ENCODE measurements around the gene ZNF195.

Gene ZNF195

GRCh38 chr11:3368199-3368598 is 10.7 kb downstream of the ZNF195 start:
- TF ChIP-seq CTCF (IDR thresholded peaks at IDR 0.05; ENCODE audit: control insufficient read depth, insufficient read depth, low read depth, low read length, missing control alignments), result no peak
- no peak overlapping the region for H3K4me3 ChIP-seq (ENCODE audit: control insufficient read depth, low read depth, low read length)
- no peak for DNase-seq (ENCODE audit: low read depth)

GRCh38 chr11:3367221-3367620 is 11.7 kb downstream of the ZNF195 start:
- TF ChIP-seq CTCF (IDR thresholded peaks at IDR 0.05; ENCODE audit: control insufficient read depth, insufficient read depth, low read depth, low read length, missing control alignments), result no peak
- DNase-seq (ENCODE audit: low read depth), result no peak
- H3K4me3 ChIP-seq (ENCODE audit: control insufficient read depth, low read depth, low read length), result no peak overlapping the region

GRCh38 chr11:3359092-3359824 is 19.7 kb downstream of the ZNF195 start:
- no peak for TF ChIP-seq CTCF (IDR thresholded peaks at IDR 0.05; ENCODE audit: control insufficient read depth, insufficient read depth, low read depth, low read length, missing control alignments)
- no peak overlapping the region for H3K4me3 ChIP-seq (ENCODE audit: control insufficient read depth, low read depth, low read length)
- no peak for DNase-seq (ENCODE audit: low read depth)

GRCh38 chr11:3357994-3358676 is 20.8 kb downstream of the ZNF195 start:
- DNase-seq (ENCODE audit: low read depth), result no peak
- TF ChIP-seq CTCF (IDR thresholded peaks at IDR 0.05; ENCODE audit: control insufficient read depth, insufficient read depth, low read depth, low read length, missing control alignments), result no peak
- no peak overlapping the region for H3K4me3 ChIP-seq (ENCODE audit: control insufficient read depth, low read depth, low read length)

- H3K4me3 ChIP-seq (ENCODE audit: control insufficient read depth, low read depth, low read length), result no peak overlapping the region
- no peak for TF ChIP-seq CTCF (IDR thresholded peaks at IDR 0.05; ENCODE audit: control insufficient read depth, insufficient read depth, low read depth, low read length, missing control alignments)
- no peak for DNase-seq (ENCODE audit: low read depth)
Observed at GRCh38 chr11:3357302-3357701, 21.6 kb downstream of the ZNF195 start.

GRCh38 chr11:3356858-3357257 is 22.1 kb downstream of the ZNF195 start:
- DNase-seq (ENCODE audit: low read depth), result no peak
- TF ChIP-seq CTCF (IDR thresholded peaks at IDR 0.05; ENCODE audit: control insufficient read depth, insufficient read depth, low read depth, low read length, missing control alignments), result no peak
- H3K4me3 ChIP-seq (ENCODE audit: control insufficient read depth, low read depth, low read length), result no peak overlapping the region

Data from AG09309 (cell line).